WTC11 (cell line): ENCODE results near the gene SCGB1D2. TPM values are rescaled to one million over a fixed set of nuclear protein-coding genes. Genes with fewer than 3 reads are reported as not detected.

ENCODE experiments used
- ATAC-seq: fragments of 200-7000 bp; cut with Tn5 transposase; 2 replicates; pipeline ENCODE4 v1.10.0; 2021; ENCODE audit warnings: mild to moderate bottlenecking, moderate library complexity
- CTCF ChIA-PET: fragments of 300-600 bp; sonication (Branson Sonifier 250); formaldehyde crosslinking; loops from one replicate; lab custom pipeline; 2021; ENCODE audit warnings: antibody characterized with exemption; lab: Charles Lee
- POLR2A ChIA-PET: fragments of 350-600 bp; sonication (Branson Sonifier 250); formaldehyde crosslinking; loops from one replicate; lab custom pipeline; 2021; ENCODE audit warnings: antibody characterized with exemption; lab: Charles Lee
- DNase-seq: peaks from one replicate; pipeline ENCODE4 v3.0.0; 2021; ENCODE audit warnings: low spot score
- H3K27ac Mint-ChIP-seq: 2 replicates; pipeline ENCODE4 v1.8.0; 2021; ENCODE audit warnings: mixed read lengths
- H3K27me3 Mint-ChIP-seq: 2 replicates; pipeline ENCODE4 v1.8.0; 2021; ENCODE audit warnings: low read depth, mild to moderate bottlenecking, moderate library complexity, mixed read lengths
- H3K36me3 Mint-ChIP-seq: 2 replicates; pipeline ENCODE4 v1.8.0; 2021; ENCODE audit warnings: mixed read lengths
- H3K4me1 Mint-ChIP-seq: 2 replicates; pipeline ENCODE4 v1.8.0; 2022; ENCODE audit warnings: mixed read lengths
- H3K4me3 Mint-ChIP-seq: 2 replicates; pipeline ENCODE4 v1.8.0; 2021; ENCODE audit warnings: mild to moderate bottlenecking, moderate library complexity, mixed read lengths
- H3K9me3 Mint-ChIP-seq: 2 replicates; pipeline ENCODE4 v1.8.0; 2021; ENCODE audit warnings: mixed read lengths
- AR ChIP-seq: fragments of 250-450 bp; sonication (Bioruptor Pico); IDR thresholded peaks from 2 replicates; pipeline ENCODE4 v1.9.0; 2021; ENCODE audit warnings: mild to moderate bottlenecking
- E2F5 ChIP-seq: sonication (generic); formaldehyde crosslinking; IDR thresholded peaks from 2 replicates; pipeline ENCODE4 v1.8.1; 2022; ENCODE audit warnings: mild to moderate bottlenecking, moderate library complexity, missing genetic modification reagents
- ETV6 ChIP-seq: sonication (generic); formaldehyde crosslinking; IDR thresholded peaks from 2 replicates; pipeline ENCODE4 v1.8.1; 2022; ENCODE audit warnings: mild to moderate bottlenecking, missing genetic modification reagents
- HMGA2 ChIP-seq: fragments of 250-450 bp; sonication (Bioruptor Pico); IDR thresholded peaks from 2 replicates; pipeline ENCODE4 v1.4.0; 2021; ENCODE audit warnings: mild to moderate bottlenecking, moderate library complexity
- MXD4 ChIP-seq: fragments of 250-450 bp; sonication (Bioruptor Pico); IDR thresholded peaks from 2 replicates; pipeline ENCODE4 v1.8.0; 2021; ENCODE audit warnings: mild to moderate bottlenecking, moderate library complexity, borderline replicate concordance
- NFYB ChIP-seq: sonication (generic); formaldehyde crosslinking; conservative IDR thresholded peaks from 2 replicates; pipeline ENCODE4 v1.8.0; 2022; ENCODE audit warnings: low read depth, missing genetic modification reagents
- RELA ChIP-seq: sonication (generic); formaldehyde crosslinking; IDR thresholded peaks from 2 replicates; pipeline ENCODE4 v1.8.1; 2022; ENCODE audit warnings: missing genetic modification reagents, mild to moderate bottlenecking, borderline replicate concordance
- RORB ChIP-seq: fragments of 250-450 bp; sonication (Bioruptor Pico); IDR thresholded peaks from 2 replicates; pipeline ENCODE4 v1.9.0; 2021; ENCODE audit warnings: mild to moderate bottlenecking
- STAT6 ChIP-seq: sonication (generic); formaldehyde crosslinking; conservative IDR thresholded peaks from 2 replicates; pipeline ENCODE4 v1.8.1; 2023; ENCODE audit warnings: mild to moderate bottlenecking, low read depth, missing genetic modification reagents, moderate library complexity
- ZBTB21 ChIP-seq: sonication (generic); formaldehyde crosslinking; IDR thresholded peaks from 2 replicates; pipeline ENCODE4 v1.8.1; 2023; ENCODE audit warnings: mild to moderate bottlenecking, missing genetic modification reagents, borderline replicate concordance
- ZNF121 ChIP-seq: sonication (generic); formaldehyde crosslinking; IDR thresholded peaks from 2 replicates; pipeline ENCODE4 v1.8.0; 2023; ENCODE audit warnings: missing genetic modification reagents
- ZNF396 ChIP-seq: fragments of 250-450 bp; sonication (Bioruptor Pico); IDR thresholded peaks from 2 replicates; pipeline ENCODE4 v1.8.0; 2021; ENCODE audit warnings: mild to moderate bottlenecking, moderate library complexity, borderline replicate concordance
- ZNF425 ChIP-seq: fragments of 250-450 bp; sonication (Bioruptor Pico); conservative IDR thresholded peaks from 2 replicates; pipeline ENCODE4 v1.9.0; 2021; ENCODE audit warnings: mild to moderate bottlenecking
- ZNF671 ChIP-seq: fragments of 250-450 bp; sonication (Bioruptor Pico); IDR thresholded peaks from 2 replicates; pipeline ENCODE4 v1.8.0; 2021; ENCODE audit warnings: mild to moderate bottlenecking
- total RNA-seq: library from RNA; stranded (reverse); gene quantifications from 3 replicates; pipeline ENCODE4 v1.2.3, GENCODE V29; 2021
- TF ChIP-seq, protein P1 (sequence below): sonication (generic); formaldehyde crosslinking; IDR thresholded peaks from 2 replicates; pipeline ENCODE4 v1.8.0; 2022; ENCODE audit warnings: mild to moderate bottlenecking, missing genetic modification reagents
- TF ChIP-seq, protein P2 (sequence below): fragments of 250-450 bp; sonication (Bioruptor Pico); IDR thresholded peaks from 2 replicates; pipeline ENCODE4 v1.9.0; 2021; ENCODE audit warnings: moderate library complexity, mild to moderate bottlenecking, inconsistent platforms, borderline replicate concordance
- TF ChIP-seq, protein P3 (sequence below): sonication (generic); formaldehyde crosslinking; IDR thresholded peaks from 2 replicates; pipeline ENCODE4 v1.8.1; 2022; ENCODE audit warnings: missing genetic modification reagents, borderline replicate concordance
- TF ChIP-seq, protein P4 (sequence below): sonication (generic); formaldehyde crosslinking; IDR thresholded peaks from 2 replicates; pipeline ENCODE4 v1.8.0; 2022; ENCODE audit warnings: mild to moderate bottlenecking, missing genetic modification reagents

The SCGB1D2 gene
- total RNA-seq, 1 experiment from 2014 or later, result not detected

- Mint-ChIP-seq H3K4me1 (peaks cover 7% of the 10 kb centered on the region), H3K27ac (no peak overlapping the region), H3K27me3 (no peaks in the 10 kb centered on the region), H3K9me3 (peaks cover 44% of the 10 kb centered on the region), H3K36me3 (peaks cover 30% of the 10 kb centered on the region), H3K4me3 (no peak overlapping the region)
- ATAC-seq (no peak), DNase-seq (no peak)
- ChIA-PET CTCF (no interaction called here), POLR2A (no interaction called here)
- TF ChIP-seq HMGA2 (CRISPR knock-in tag) (peak; percentile 92), RELA (no peak), ZNF425 (CRISPR knock-in tag) (no peak), RORB (no peak), ZNF396 (CRISPR knock-in tag) (no peak), ZNF671 (CRISPR knock-in tag) (no peak)
- TF ChIP-seq, protein P1, sequence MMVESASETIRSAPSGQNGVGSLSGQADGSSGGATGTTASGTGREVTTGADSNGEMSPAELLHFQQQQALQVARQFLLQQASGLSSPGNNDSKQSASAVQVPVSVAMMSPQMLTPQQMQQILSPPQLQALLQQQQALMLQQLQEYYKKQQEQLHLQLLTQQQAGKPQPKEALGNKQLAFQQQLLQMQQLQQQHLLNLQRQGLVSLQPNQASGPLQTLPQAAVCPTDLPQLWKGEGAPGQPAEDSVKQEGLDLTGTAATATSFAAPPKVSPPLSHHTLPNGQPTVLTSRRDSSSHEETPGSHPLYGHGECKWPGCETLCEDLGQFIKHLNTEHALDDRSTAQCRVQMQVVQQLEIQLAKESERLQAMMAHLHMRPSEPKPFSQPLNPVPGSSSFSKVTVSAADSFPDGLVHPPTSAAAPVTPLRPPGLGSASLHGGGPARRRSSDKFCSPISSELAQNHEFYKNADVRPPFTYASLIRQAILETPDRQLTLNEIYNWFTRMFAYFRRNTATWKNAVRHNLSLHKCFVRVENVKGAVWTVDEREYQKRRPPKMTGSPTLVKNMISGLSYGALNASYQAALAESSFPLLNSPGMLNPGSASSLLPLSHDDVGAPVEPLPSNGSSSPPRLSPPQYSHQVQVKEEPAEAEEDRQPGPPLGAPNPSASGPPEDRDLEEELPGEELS (CRISPR knock-in tag), result no peak
These were observed 20.5 kb upstream of the SCGB1D2 start for GRCh38 chr11:62221498-62221897.

DNA sequence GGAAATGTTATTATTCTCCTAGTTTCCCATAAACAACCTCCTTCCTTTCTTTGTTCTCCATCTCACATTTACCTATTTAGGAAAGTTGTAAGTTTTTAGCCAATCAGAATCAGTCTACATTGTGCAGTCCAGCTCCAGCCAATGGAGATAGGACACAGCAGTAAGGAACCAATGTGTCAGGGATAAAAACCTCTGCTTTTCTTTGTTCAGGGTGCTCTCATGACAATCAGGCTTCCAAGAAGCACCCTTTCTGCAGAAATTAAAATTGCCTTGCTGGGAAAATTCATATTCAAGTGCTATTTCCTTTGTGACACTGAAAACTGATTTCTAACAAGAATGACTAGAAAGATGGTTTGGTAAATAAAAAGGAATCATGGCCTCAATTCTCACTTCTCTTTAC, 18.9 kb upstream of the SCGB1D2 start:
- H3K4me1 Mint-ChIP-seq, result peaks cover 7% of the 10 kb centered on the region
- peaks cover 30% of the 10 kb centered on the region for H3K36me3 Mint-ChIP-seq
- POLR2A ChIA-PET, result no interaction called here
- no peak overlapping the region for H3K4me3 Mint-ChIP-seq
- no peak for DNase-seq
- ATAC-seq, result no peak
- no peaks in the 10 kb centered on the region for H3K27me3 Mint-ChIP-seq
- CTCF ChIA-PET, result no interaction called here
- H3K9me3 Mint-ChIP-seq, result peaks cover 44% of the 10 kb centered on the region
- no peak overlapping the region for H3K27ac Mint-ChIP-seq
- TF ChIP-seq STAT6 (CRISPR knock-in tag) (no peak), ZBTB21 (CRISPR knock-in tag) (no peak), E2F5 (CRISPR knock-in tag) (no peak), MXD4 (CRISPR knock-in tag) (no peak), AR (CRISPR knock-in tag) (no peak), NFYB (CRISPR knock-in tag) (no peak), ZNF121 (CRISPR knock-in tag) (no peak), ZNF425 (CRISPR knock-in tag) (no peak), ZNF671 (CRISPR knock-in tag) (no peak), ETV6 (CRISPR knock-in tag) (no peak)
- TF ChIP-seq, protein P2, sequence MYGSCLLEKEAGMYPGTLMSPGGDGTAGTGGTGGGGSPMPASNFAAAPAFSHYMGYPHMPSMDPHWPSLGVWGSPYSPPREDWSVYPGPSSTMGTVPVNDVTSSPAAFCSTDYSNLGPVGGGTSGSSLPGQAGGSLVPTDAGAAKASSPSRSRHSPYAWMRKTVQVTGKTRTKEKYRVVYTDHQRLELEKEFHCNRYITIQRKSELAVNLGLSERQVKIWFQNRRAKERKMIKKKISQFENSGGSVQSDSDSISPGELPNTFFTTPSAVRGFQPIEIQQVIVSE (CRISPR knock-in tag), result no peak
- TF ChIP-seq, protein P3, sequence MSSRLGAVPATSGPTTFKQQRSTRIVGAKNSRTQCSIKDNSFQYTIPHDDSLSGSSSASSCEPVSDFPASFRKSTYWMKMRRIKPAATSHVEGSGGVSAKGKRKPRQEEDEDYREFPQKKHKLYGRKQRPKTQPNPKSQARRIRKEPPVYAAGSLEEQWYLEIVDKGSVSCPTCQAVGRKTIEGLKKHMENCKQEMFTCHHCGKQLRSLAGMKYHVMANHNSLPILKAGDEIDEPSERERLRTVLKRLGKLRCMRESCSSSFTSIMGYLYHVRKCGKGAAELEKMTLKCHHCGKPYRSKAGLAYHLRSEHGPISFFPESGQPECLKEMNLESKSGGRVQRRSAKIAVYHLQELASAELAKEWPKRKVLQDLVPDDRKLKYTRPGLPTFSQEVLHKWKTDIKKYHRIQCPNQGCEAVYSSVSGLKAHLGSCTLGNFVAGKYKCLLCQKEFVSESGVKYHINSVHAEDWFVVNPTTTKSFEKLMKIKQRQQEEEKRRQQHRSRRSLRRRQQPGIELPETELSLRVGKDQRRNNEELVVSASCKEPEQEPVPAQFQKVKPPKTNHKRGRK (CRISPR knock-in tag), result no peak
- TF ChIP-seq, protein P4, sequence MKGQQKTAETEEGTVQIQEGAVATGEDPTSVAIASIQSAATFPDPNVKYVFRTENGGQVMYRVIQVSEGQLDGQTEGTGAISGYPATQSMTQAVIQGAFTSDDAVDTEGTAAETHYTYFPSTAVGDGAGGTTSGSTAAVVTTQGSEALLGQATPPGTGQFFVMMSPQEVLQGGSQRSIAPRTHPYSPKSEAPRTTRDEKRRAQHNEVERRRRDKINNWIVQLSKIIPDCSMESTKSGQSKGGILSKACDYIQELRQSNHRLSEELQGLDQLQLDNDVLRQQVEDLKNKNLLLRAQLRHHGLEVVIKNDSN (CRISPR knock-in tag), result no peak
